ENCODE data around the gene APOA5.
"Not testable (repeated sequence)": the region's sequence is repeated elsewhere in the genome, so short reads cannot be mapped to it uniquely, and the experiment has no call there.

Gene APOA5, protein sequence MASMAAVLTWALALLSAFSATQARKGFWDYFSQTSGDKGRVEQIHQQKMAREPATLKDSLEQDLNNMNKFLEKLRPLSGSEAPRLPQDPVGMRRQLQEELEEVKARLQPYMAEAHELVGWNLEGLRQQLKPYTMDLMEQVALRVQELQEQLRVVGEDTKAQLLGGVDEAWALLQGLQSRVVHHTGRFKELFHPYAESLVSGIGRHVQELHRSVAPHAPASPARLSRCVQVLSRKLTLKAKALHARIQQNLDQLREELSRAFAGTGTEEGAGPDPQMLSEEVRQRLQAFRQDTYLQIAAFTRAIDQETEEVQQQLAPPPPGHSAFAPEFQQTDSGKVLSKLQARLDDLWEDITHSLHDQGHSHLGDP

DNA sequence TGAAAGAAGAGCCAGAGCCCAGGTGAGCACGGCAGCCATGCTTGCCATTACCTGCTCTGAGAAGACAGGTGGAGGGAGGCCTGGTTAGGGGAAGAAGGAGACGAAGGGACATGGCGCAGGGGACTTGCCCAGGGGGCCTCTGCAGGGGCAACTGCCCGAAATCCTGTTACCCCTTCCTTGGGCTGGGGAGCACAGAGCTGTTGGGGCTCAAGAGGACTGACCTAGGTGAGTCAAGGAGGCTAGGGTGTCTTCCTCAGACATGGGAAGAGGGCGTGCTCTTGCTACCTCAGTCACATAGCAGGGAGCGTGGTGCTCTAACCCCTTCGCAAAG, at the start of gene APOA5:
TSS of gene APOA5 (minus strand) at position 67 of the 331 bp plus-strand sequence. CDS start at position 48, 19 bp downstream.
- no peak for DNase-seq

DNA sequence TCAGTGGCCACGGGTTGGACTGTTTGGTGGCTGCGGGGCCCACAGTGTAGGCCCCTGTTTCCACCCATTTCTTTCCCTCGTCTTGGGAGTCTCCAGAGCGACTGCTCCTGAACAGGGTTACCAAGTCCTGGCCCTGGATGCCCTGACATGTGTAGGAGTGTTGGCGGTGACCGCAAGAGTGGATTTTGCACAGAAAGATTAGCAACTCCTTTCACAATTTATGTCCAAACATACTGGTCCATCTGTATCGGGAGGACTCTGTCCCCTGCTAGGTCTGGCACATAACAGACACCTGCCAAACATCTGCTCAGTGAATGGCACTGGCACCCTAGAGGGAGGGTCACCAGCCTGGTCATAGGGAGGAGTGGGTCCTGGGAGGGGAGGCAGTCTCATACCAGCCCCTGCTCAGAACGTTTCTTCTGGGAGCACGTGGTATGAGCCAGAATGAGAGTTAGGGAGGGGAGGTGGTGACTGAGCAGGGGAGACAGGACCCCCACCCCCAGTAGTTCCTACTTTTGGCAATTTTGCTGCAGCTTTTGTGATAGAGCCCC, 49.1 kb upstream of the APOA5 start:
- DNase-seq = no peak

DNA sequence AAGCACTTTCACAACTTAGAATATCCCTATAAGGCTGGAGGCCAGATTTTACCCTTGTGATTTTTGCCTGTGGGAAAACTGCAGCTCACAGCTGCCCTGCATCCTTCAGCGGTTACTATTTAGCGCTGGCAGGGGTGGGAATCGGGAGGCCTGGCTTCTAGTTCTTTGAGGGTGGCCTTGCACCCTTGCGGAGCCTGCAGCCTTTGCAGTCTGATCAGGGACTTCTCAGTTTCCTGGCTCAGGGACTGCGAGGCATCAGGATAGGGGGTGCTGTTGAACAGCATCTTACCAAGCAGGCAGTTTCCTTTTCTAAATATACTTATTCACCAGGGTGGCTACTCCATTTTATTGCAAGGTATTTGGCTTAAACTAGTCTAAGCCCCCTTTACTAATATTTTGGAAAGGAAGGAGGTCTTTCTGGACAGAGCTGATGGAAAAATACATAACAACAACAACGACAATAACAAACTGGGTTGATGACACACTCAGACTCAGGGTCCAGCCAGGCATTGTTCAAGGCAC, 48.6 kb upstream of the APOA5 start:
- no peak for DNase-seq

DNA sequence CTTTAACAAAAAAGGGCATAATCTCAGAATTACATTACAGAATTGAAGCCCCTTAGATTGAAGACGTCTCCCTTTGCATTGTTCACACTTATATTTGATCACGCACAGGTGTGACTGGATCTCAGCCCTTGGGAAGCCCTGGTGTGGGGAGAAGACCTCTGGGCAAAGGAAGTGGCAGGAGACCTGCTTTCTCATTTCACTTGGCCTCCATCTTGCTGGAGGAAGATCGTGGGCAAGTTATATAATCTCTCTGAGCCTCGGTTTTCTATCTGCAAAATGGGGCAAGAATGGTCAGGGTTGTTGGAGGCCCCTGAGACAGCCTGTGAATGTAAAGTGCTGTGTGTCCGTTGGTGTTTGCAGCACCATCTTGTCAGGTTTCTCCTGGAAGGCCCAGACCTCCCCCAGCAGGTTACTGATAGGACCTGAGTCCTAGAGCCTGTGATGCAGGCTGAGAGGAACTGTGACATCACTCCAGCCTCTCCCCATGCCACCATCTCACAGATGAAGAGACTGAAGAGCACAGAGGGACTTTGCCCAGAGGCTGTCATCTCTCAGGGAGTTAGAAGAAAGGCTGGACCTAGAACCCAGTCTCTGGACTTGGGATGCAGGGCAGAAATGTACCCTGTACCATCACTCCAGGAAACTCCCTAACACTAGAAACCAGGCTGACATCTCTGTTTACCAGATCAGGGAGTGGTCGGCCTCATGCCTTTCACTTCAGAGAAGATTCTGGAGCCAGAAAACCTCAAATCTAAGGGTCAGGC, 46.8 kb upstream of the APOA5 start:
- DNase-seq = no peak

DNA sequence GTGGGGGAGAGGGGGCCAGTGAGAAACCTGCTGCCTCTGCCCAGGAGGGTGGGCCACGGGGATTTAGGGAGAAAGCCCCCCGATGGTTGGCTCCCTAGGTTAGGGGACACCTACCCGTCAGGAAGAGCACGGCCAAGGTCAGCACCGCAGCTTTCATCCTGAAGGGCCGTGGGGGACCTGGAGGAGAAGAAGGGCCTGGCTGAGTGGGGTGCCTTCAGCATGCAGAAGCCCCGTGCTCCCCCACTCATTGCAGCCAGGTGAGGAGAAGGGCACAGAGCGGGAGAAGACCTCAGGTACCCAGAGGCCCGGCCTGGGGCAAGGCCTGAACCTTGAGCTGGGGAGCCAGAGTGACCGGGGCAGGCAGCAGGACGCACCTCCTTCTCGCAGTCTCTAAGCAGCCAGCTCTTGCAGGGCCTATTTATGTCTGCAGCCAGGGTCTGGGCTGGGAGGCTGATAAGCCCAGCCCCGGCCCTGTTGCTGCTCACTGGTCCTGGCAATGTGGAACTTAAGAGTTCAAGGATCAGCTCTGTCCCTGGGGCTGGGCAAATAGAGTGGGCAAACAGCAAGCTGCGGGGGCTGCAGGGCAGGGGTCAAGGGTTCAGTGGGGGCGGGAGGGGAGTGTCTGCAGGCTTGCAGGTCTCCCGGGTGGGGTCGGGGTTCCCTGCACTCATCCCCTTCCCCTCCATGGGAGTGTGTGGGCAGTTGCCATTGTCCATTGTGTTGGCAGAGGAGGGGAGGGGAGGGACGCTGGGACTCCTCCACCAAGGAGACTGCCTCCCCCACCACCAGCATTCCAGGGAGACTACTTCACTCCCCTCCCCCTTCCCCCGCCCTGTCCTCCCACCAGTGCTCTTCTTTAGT, 45.8 kb upstream of the APOA5 start, which contains the start of gene APOA1:
TSS of gene APOA1 (minus strand) at position 392 of the 861 bp plus-strand sequence. CDS start at position 157, 235 bp downstream.
- no peak for DNase-seq

DNA sequence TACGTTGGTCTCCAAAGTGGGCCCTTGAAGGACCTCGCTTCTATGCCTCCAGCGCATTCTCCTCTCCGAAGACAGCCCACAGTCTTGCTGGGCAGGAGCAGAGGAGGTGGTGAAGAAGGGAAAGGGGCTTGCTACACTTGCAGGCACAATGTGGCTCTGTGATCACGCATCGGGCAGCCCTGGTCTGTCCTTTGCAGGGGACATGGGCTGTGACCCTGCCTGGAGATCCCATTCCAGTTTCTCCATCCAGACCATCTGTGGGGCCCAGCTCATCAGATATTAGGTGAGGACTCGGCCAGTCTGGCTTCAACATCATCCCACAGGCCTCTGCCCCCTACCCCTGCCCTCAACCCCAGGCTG, 44.9 kb upstream of the APOA5 start:
- no peak for DNase-seq

DNA sequence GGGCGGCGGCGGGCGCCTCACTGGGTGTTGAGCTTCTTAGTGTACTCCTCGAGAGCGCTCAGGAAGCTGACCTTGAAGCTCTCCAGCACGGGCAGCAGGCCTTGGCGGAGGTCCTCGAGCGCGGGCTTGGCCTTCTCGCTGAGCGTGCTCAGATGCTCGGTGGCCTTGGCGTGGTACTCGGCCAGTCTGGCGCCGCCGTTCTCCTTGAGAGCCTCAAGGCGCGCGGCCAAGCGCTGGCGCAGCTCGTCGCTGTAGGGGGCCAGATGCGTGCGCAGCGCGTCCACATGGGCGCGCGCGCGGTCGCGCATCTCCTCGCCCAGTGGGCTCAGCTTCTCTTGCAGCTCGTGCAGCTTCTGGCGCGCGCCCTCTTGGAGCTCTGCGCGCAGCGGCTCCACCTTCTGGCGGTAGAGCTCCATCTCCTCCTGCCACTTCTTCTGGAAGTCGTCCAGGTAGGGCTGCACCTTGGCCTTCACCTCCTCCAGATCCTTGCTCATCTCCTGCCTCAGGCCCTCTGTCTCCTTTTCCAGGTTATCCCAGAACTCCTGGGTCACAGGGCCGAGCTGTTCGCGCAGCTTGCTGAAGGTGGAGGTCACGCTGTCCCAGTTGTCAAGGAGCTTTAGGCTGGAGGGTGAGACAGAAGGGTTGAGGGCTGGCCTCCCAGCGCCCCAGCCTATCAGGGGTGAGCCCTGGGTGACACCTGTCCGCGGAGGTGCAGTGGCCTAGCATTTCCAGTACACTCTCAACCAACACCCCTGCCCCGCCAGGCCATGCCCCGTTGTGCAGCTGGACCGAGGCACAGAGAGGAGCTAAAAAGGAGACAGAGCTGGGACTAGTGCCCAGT, 44.3 kb upstream of the APOA5 start:
- no peak for DNase-seq

DNA sequence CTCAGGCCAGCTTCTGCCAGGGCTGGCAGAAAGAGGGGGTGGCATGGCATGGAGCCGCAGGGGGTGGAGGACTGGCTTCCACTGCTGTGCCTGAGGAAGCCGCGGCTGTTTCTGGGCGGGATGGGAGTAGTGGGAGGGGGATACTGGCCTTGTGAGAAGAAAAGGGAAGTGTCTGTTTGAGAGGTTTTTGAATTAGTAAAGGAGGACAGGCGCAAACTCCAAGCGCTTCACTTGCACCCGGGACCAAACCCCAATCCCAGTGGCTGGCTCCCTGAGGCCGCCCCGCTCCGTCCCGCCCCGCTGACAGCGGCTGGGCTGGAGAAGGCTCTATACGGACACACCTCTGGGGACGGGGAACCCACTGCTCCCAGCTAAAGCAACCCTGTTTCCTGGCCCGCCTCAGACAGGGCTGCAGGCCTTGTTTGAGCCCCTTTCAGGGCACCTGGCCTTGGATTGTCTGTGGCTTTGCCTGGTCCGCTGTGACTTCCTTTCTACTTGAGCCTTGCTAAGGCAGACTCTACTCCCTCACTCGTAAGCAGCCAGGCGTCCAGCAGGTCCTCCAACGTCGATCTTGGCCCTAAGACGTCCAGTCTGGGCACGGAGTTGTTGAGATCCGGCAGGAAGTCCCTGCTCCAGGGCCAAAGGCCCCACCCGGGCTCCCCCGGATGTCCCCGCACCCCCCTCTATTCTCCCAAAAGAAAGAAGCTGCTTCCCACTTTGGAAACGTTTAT, 43.5 kb upstream of the APOA5 start:
- DNase-seq = no peak

DNA sequence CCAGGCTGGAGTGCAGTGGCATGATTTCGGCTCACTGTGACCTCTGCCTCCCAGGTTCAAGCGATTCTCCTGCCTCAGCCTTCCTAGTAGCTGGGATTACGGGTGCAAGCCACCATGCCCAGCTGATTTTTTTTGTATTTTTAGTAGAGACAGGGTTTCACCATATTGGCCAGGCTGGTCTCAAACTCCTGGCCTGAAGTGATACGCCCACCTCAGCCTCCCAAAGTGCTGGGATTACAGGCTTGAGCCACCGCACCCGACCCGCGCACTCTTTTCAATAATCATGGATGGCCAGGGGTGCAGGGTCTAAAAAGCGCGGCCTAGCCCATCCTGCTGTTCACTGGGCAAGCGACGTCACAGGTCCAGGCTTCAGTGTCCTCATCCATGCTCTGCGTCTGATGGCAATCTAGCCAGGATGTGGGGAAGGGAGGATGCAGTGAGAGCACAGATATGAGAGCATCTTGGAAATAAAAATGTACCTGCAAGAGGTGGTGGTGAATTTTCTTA, 42.9 kb upstream of the APOA5 start:
- DNase-seq = not testable (repeated sequence)

DNA sequence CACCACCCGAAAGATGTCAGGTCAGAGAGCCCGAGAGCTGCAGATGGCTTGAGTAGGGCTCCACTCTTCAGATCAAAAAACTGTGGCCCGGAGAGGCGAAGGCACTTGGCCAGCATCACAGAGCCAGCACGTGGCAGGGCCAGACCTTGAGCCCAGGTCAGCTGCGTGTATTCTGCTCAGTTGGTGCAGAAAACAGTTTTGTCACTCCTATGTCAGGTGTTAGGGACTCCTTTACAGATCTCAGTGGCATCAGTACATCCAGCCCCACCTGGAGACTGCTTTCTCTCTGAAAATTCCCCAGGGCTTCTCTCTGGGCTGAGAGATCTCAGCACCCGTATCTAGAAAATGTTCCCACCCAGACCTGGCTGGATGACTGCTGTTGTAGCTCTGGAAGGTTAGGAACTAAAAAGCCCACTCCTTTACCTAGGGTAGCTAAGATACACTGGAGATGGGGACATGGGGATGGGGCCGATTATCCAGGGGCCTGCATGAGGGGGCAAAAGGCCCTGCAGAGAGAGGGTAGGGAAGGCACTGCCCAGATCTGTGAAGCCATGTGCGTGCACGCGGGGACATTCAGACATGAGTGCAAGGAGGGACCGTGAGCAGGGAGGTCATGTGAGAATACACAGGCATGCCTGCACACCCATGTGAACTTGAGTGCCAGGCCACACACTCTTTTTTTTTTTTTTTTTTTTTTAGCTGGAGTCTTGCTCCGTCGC, 42.3 kb upstream of the APOA5 start:
- no peak for DNase-seq

DNA sequence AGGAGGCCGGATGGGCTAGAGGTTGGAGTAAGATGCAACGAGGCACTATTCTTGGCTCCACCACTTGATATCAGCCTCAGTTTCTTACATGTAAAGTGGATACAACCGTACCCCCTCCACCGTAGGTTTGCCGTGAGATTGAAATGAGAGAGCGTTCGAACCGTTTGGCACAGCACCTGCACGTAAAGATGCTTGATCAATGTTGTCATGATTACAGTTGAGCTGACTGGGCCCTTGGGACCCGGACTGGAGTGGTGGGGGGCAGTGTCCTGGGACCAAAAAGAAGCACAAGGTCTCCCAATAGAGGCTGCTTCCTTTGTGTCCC, 41.8 kb upstream of the APOA5 start:
- DNase-seq = no peak

DNA sequence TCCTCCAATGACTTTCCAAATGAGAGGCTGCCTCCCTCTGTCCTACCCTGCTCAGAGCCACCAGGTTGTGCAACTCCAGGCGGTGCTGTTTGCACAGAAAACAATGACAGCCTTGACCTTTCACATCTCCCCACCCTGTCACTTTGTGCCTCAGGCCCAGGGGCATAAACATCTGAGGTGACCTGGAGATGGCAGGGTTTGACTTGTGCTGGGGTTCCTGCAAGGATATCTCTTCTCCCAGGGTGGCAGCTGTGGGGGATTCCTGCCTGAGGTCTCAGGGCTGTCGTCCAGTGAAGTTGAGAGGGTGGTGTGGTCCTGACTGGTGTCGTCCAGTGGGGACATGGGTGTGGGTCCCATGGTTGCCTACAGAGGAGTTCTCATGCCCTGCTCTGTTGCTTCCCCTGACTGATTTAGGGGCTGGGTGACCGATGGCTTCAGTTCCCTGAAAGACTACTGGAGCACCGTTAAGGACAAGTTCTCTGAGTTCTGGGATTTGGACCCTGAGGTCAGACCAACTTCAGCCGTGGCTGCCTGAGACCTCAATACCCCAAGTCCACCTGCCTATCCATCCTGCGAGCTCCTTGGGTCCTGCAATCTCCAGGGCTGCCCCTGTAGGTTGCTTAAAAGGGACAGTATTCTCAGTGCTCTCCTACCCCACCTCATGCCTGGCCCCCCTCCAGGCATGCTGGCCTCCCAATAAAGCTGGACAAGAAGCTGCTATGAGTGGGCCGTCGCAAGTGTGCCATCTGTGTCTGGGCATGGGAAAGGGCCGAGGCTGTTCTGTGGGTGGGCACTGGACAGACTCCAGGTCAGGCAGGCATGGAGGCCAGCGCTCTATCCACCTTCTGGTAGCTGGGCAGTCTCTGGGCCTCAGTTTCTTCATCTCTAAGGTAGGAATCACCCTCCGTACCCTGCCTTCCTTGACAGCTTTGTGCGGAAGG, 40.9 kb upstream of the APOA5 start:
- DNase-seq = no peak

DNA sequence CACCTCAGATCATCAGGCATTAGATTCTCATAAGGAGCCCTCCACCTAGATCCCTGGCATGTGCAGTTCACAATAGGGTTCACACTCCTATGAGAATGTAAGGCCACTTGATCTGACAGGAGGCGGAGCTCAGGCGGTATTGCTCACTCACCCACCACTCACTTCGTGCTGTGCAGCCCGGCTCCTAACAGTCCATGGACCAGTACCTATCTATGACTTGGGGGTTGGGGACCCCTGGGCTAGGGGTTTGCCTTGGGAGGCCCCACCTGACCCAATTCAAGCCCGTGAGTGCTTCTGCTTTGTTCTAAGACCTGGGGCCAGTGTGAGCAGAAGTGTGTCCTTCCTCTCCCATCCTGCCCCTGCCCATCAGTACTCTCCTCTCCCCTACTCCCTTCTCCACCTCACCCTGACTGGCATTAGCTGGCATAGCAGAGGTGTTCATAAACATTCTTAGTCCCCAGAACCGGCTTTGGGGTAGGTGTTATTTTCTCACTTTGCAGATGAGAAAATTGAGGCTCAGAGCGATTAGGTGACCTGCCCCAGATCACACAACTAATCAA, 40.2 kb upstream of the APOA5 start:
- DNase-seq = no peak

DNA sequence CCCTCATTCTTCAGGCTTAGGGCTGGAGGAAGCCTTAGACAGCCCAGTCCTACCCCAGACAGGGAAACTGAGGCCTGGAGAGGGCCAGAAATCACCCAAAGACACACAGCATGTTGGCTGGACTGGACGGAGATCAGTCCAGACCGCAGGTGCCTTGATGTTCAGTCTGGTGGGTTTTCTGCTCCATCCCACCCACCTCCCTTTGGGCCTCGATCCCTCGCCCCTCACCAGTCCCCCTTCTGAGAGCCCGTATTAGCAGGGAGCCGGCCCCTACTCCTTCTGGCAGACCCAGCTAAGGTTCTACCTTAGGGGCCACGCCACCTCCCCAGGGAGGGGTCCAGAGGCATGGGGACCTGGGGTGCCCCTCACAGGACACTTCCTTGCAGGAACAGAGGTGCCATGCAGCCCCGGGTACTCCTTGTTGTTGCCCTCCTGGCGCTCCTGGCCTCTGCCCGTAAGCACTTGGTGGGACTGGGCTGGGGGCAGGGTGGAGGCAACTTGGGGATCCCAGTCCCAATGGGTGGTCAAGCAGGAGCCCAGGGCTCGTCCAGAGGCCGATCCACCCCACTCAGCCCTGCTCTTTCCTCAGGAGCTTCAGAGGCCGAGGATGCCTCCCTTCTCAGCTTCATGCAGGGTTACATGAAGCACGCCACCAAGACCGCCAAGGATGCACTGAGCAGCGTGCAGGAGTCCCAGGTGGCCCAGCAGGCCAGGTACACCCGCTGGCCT, 38.7 kb upstream of the APOA5 start:
- no peak for DNase-seq

DNA sequence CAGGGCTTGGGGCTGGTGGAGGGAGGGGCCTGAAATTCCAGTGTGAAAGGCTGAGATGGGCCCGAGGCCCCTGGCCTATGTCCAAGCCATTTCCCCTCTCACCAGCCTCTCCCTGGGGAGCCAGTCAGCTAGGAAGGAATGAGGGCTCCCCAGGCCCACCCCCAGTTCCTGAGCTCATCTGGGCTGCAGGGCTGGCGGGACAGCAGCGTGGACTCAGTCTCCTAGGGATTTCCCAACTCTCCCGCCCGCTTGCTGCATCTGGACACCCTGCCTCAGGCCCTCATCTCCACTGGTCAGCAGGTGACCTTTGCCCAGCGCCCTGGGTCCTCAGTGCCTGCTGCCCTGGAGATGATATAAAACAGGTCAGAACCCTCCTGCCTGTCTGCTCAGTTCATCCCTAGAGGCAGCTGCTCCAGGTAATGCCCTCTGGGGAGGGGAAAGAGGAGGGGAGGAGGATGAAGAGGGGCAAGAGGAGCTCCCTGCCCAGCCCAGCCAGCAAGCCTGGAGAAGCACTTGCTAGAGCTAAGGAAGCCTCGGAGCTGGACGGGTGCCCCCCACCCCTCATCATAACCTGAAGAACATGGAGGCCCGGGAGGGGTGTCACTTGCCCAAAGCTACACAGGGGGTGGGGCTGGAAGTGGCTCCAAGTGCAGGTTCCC, 38.0 kb upstream of the APOA5 start, which contains the start of gene APOC3:
TSS of gene APOC3 (plus strand) at position 383 of the 659 bp plus-strand sequence. CDS start 676 bp downstream, outside the sequence.
- DNase-seq = no peak

DNA sequence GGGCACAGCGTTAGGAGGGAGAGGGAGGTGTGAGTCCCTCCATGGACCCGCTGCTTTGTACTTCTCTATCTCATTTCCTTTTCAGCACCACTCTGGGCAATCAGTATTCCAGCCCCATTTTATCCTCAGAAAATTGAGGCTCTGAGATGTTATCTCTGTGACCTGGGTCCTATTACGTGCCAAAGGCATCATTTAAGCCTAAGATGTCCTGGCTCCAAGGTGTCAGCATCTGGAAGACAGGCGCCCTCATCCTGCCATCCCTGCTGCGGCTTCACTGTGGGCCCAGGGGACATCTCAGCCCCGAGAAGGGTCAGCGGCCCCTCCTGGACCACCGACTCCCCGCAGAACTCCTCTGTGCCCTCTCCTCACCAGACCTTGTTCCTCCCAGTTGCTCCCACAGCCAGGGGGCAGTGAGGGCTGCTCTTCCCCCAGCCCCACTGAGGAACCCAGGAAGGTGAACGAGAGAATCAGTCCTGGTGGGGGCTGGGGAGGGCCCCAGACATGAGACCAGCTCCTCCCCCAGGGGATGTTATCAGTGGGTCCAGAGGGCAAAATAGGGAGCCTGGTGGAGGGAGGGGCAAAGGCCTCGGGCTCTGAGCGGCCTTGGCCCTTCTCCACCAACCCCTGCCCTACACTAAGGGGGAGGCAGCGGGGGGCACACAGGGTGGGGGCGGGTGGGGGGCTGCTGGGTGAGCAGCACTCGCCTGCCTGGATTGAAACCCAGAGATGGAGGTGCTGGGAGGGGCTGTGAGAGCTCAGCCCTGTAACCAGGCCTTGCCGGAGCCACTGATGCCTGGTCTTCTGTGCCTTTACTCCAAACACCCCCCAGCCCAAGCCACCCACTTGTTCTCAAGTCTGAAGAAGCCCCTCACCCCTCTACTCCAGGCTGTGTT, 37.2 kb upstream of the APOA5 start:
- DNase-seq = no peak

All from NK-92 treated with Interleukin-12 subunit alpha and Interleukin-12 subunit beta, amount 100 ng/mL, for 24 hours (cell line).